ENCODE measurements around the gene C2orf78.
A peak's percentile ranks its signal among the peaks of the same experiment; 100 is the strongest.
"Not testable (repeated sequence)": the region's sequence is repeated elsewhere in the genome, so short reads cannot be mapped to it uniquely, and the experiment has no call there.

The C2orf78 gene, protein sequence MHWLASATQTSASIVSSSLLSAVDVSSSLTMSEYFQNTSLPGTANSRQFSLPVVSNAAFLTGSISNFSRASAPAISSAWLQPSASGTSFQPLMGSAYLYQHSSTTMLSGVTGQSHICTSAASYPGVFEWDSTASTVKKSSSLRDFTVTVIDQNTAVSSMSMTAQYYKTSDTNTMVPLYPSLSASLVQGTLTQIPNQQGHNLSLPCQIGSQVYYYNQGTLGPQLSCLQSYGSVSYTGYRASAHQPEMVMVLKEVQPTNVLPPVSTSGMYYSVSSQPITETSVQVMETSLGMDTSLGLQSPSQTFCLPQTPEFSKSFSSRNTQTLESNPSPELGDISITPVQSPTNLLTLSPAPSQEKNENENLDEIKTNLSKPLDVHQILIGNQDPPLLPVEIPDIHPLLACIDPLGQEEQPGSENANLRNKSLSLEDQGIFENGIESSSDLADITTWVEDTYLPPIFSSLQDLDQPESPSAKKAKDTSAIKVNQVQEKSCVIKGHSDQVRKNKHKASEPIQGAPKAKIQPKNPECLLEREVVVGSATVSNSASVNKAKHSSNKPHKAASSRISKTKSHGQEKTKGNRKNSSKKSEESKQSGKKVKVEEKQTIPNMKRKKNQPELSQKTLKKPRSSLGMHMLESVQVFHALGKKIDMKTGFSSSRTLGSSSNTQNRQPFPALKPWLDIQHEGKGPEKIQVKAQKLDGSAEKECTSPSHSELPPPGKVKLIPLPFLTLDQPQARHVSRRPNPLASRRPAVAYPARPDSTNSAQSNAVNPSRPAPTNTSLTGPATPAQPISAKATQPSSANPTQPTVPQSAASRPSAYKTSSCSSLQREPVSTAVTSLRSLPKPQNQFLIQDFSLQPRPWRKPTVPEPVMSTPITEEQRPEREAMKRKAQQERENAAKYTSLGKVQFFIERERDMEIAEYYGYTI

DNA sequence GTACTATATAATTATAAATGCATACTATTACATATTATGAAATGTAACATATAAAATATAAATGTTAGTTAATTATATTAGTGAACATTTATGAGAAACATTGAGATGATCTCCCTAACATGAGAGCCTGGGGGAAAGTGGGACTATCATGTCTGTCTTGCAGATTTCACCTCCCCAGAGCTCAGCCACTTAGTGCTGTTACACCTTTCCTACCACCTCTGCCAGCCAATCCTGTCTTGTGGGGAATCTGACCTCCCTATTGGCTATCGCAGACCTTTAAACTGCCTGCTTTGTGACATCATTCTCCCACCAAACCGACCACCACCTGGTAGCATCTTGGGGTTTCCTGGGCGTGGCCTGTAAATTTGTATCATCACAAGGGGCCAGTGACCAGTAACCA is at the start of gene C2orf78:
Gene C2orf78, plus strand, starts transcription at position 301 of the 400 bp plus-strand sequence. CDS start 127 bp downstream, outside the sequence.
- H3K4me3 Mint-ChIP-seq, H3K27ac Mint-ChIP-seq, H3K36me3 Mint-ChIP-seq, H3K9me3 Mint-ChIP-seq, H3K27me3 Mint-ChIP-seq, H3K4me1 Mint-ChIP-seq: not testable (repeated sequence)

DNA sequence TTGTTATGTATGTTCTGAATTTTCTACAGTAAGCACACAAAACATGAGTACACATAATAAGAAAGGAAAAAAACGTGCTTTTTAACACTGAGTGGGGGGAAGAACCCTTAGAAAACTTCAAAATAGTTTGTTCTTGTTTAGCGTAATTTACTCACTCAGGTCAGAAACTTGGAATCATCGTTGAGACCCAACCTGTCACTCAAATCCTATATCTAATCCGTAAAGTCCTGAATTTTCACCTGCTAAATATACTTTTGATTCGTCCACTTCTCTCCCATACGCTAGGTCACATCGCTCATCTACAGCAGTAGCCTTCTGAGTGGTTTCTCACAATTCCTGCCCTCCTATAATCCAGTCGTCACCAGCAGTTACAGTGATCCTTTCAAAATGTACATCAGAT is 47.6 kb upstream of the C2orf78 start:
- Mint-ChIP-seq H3K4me1 (peaks cover 21% of the 10 kb centered on the region), H3K36me3 (peaks cover 16% of the 10 kb centered on the region), H3K27me3 (no peaks in the 10 kb centered on the region)

DNA sequence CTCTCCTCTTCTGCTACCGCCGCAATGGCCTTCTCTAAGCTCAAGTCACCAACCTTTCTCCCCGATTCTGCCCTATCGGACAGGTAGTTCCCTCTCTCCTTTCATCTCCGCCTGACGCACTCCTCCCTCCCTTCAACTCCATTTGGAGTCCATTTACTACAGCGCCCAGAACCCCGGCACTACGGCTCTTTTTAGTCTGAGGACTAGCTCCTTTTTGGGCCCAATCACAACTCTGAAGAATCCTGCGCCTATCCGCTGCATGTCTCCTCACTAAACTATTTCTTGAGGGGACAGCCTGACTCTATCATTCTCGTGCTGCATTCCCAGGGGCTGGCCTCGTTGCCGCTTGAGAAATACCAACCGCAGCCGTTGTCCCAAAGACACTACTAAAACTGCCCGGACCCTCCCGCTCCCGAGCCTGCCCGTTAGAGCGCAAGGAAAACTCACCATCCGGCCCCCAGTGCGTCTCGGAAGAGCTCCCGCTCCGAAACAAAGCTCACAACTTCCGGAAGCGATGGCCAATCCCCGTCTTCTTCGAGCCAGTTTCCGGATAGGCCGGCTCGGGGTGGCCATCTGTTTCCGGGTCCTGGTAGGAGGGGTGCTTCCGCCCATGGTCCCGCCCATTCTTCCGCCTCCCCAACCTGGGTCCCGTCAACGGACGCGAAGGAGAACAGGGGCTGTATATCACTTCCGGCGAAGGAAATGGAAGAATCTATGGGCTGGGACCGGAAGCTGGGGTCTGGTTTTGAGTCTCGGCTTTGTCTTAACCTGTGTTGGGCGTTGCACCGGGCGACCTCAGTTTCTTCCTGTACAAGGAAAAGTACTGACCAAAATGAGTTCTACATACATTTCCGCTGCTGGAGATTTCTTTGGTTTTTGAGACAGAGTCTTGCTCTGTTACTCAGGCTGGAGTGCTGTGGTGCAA is 46.9 kb upstream of the C2orf78 start, which contains the start of gene TPRKB:
Gene TPRKB, minus strand, starts transcription at position 491 of the 925 bp plus-strand sequence. CDS start 2,776 bp downstream, outside the sequence.
- Mint-ChIP-seq H3K9me3 (no peaks in the 10 kb centered on the region), H3K27me3 (no peaks in the 10 kb centered on the region), H3K36me3 (peaks cover 18% of the 10 kb centered on the region)

More for the DNA sequence above, 47.6 kb upstream of the C2orf78 start:
- Mint-ChIP-seq H3K9me3 (no peaks in the 10 kb centered on the region), H3K4me3 (peak overlapping the region; percentile 100), H3K27ac (peak overlapping the region; percentile 94)

DNA sequence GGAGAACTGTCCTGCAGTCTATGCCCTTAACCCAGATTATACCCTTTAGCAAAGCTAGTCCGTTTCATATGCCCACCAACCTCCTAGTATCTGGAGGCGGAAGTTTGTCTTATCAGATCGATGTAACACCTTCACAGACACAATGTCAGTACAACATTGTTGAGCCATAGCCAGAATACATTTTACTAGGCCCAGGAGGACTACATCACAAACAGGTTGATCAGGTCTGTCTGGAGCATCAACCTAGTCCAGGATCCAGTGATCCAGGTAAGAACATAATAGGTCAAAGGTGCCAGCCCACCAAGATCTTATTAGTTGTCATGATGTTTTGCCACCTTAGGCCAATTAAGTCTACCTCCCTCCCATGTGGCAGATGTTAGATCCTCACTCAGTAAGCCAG is 44.9 kb upstream of the C2orf78 start:
- H3K27ac Mint-ChIP-seq = no peak overlapping the region
- no peak overlapping the region for H3K4me3 Mint-ChIP-seq
- no peaks in the 10 kb centered on the region for H3K27me3 Mint-ChIP-seq
- peaks cover 21% of the 10 kb centered on the region for H3K4me1 Mint-ChIP-seq
- H3K9me3 Mint-ChIP-seq = no peaks in the 10 kb centered on the region
- H3K36me3 Mint-ChIP-seq = peaks cover 21% of the 10 kb centered on the region

More for the DNA sequence above, 46.9 kb upstream of the C2orf78 start, which contains the start of gene TPRKB:
- peak within 1 kb of the TSS; percentile 100 for H3K4me3 Mint-ChIP-seq
- H3K4me1 Mint-ChIP-seq = peaks cover 21% of the 10 kb centered on the region
- peak within 1 kb of the TSS; percentile 94 for H3K27ac Mint-ChIP-seq

DNA sequence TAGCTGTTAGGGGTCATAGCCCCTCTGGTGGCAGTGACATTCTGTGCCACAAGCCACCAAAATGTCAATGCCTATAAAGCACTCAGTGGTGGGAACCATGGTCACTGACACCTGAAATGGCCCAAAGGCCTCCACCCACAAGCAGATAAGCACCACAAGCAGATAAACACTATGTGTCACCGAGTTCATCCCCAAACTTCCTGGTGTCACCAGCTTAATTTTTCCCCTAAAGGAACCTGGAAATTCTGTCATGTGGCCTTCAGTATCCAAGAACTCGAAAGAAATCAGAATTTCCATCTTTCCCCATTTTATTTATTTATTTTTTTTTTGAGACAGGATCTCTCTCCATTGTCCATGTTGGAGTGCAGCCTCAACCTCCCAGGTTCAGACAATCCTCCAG is 43.2 kb upstream of the C2orf78 start:
- no peaks in the 10 kb centered on the region for H3K27me3 Mint-ChIP-seq
- H3K27ac Mint-ChIP-seq = no peak overlapping the region
- peaks cover 16% of the 10 kb centered on the region for H3K4me1 Mint-ChIP-seq
- H3K36me3 Mint-ChIP-seq = peaks cover 26% of the 10 kb centered on the region
- no peaks in the 10 kb centered on the region for H3K9me3 Mint-ChIP-seq
- H3K4me3 Mint-ChIP-seq = no peak overlapping the region

DNA sequence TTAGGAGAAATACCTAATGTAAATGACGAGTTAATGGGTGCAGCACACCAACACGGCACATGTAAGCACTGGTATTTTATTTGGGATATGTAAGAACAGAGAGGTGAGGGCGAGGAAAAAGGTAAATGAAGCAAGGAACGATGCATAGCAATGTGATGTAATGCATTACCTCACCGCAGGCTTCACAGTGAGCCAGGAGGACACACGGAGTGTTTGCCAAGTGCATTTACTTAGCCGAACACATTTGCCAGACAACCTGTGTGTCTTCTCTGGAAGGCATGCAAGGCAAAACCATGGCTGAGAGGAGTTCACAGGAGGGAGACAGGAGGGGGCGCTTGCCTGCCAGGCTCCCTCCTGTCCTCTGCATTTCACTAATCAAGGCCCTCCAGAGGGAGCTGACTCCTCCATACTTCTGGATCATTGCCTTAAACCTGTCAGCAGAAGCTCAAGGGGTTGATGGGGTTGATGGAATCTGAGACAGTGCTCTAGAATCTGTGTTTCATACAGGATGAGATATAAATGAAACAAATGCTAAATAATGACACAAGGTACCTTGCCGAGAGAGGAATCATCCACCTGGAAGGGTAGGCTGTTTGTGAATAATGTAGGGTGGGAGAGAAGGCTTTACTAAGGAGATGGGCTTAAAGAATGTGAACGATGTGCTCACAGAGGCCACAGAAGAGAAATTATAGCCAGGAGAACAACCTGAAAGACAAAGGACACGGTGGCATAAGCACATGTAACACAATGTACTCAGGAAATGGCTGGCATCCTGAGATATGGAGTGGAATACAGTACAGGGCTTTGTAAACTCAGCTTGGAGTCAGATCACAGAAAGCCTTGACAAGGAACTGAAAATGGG is 37.7 kb upstream of the C2orf78 start:
- Mint-ChIP-seq H3K4me1 (peaks cover 6% of the 10 kb centered on the region), H3K9me3 (no peaks in the 10 kb centered on the region), H3K27me3 (no peaks in the 10 kb centered on the region), H3K27ac (no peak overlapping the region), H3K36me3 (peaks cover 42% of the 10 kb centered on the region), H3K4me3 (no peak overlapping the region)

DNA sequence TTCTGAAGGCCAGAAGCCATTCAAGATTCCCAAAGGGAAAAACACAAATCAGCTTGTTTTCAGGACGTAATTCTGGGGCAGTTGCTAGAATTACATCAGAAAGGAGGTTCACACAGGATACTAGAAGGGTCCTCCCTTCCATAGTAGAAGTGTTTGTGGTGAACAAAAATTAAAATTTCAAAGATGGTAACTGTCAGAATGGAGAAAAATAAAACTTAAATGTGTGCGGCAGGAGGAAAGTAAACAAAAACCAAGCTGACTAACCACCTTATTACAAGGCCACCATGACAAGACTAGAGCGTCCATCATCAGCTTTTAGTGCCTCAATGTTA is 37.1 kb upstream of the C2orf78 start:
- H3K9me3 Mint-ChIP-seq = no peaks in the 10 kb centered on the region
- peaks cover 38% of the 10 kb centered on the region for H3K36me3 Mint-ChIP-seq
- no peak overlapping the region for H3K27ac Mint-ChIP-seq
- no peaks in the 10 kb centered on the region for H3K27me3 Mint-ChIP-seq
- H3K4me1 Mint-ChIP-seq = peaks cover 6% of the 10 kb centered on the region
- no peak overlapping the region for H3K4me3 Mint-ChIP-seq

DNA sequence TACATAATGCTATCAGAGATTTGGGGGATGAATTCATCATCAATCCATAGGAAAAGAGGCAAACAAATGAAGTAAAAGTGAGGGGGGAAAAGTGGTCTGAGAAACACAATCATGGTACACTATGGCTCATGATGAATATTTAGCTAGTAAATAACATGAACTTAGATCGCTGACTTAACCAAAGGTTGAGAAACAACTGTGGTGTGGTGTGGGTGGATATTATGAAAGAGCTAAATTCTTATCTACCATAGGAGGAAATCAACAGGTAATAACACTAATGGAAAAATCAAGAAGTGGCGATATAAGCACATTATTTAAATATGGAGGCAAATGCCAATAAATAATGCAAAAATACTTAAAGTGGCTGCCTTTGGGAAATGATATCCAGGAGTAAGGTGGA is 34.7 kb upstream of the C2orf78 start:
- peaks cover 6% of the 10 kb centered on the region for H3K4me1 Mint-ChIP-seq
- H3K27ac Mint-ChIP-seq = no peak overlapping the region
- no peaks in the 10 kb centered on the region for H3K9me3 Mint-ChIP-seq
- H3K36me3 Mint-ChIP-seq = peaks cover 38% of the 10 kb centered on the region
- H3K4me3 Mint-ChIP-seq = no peak overlapping the region
- H3K27me3 Mint-ChIP-seq = no peaks in the 10 kb centered on the region

DNA sequence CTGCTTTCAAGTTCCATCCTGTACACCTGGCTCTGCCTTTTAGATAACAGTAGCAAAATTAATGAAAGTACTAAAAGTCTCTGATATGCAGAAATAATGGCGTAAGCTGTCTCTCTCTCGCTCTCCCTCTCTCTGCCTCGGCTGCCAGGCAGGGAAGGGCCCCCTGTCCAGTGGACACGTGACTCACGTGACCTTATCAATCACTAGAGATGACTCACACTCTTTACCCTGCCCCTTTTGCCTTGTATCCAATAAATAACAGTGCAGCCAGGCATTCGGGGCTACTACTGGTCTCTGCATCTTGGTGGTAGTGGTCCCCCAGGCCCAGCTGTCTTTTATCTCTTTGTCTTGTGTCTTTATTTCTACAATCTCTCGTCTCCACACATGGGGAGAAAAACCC is 29.7 kb upstream of the C2orf78 start:
- peak overlapping the region; percentile 36 for H3K27ac Mint-ChIP-seq
- H3K36me3 Mint-ChIP-seq = peaks cover 18% of the 10 kb centered on the region
- H3K4me3 Mint-ChIP-seq, H3K27me3 Mint-ChIP-seq, H3K4me1 Mint-ChIP-seq, H3K9me3 Mint-ChIP-seq: not testable (repeated sequence)

DNA sequence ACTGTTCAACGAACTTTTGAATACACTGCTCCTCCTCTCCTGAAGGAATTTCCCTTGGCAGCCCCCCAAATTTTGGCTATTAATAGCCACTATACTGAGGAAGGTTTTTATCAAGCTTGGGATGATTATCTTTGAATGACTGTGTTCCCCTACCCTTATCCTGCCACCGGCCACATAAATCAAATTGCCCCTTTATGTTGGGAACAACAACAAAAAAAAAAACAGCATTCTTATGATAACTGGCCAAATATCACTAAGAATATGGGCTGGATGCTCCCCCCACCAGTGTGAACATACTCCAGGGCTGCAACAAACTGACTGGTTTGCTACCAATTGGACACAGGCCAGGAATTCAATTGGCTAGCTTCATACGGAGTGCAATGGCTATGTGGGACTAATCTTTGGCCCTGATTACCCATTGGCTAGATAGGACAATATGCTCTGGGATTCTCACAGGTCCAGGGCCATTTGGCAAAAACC is 24.7 kb upstream of the C2orf78 start:
- H3K9me3 Mint-ChIP-seq = no peaks in the 10 kb centered on the region
- H3K36me3 Mint-ChIP-seq = peaks cover 10% of the 10 kb centered on the region
- H3K4me3 Mint-ChIP-seq = no peak overlapping the region
- no peaks in the 10 kb centered on the region for H3K27me3 Mint-ChIP-seq
- no peak overlapping the region for H3K27ac Mint-ChIP-seq
- no peaks in the 10 kb centered on the region for H3K4me1 Mint-ChIP-seq

DNA sequence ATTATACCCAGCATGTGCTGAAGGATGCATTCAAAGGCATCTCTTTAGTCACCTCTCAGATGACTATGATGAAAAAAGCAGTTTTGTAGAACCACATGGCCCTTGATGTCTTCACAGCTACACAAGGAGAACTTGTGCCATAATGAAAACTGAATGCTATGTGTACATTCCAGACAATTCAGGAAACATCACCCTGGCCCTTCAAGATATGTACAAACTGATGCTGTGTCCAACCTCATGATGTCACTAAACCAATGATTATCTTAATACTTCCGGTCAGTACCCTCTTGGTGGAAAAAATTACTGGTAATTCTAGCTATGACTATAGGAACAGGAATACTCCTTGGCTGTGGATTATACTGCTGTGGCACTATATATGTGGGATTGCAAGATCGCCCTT is 24.1 kb upstream of the C2orf78 start:
- H3K9me3 Mint-ChIP-seq = no peaks in the 10 kb centered on the region
- H3K36me3 Mint-ChIP-seq = peaks cover 7% of the 10 kb centered on the region
- H3K4me1 Mint-ChIP-seq = no peaks in the 10 kb centered on the region
- no peak overlapping the region for H3K27ac Mint-ChIP-seq
- H3K27me3 Mint-ChIP-seq = no peaks in the 10 kb centered on the region
- no peak overlapping the region for H3K4me3 Mint-ChIP-seq

DNA sequence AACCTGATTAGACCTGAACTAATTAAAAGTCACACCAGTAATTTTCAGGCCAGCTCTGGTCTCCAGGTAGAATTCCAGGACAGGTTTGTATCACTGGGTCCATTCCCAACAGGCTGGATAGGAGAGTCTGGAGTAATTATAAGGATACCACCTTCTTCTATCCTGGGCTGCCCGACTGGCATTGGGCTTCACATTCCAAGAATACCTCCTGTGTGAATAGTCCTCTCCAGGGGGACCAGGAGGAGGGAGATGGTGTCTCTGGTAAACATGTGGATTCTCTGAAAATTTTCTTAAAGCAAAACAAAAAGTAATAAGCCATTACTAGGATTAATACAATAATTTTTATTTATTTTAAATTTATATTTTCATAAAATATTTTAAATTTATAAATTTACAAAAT is 21.4 kb upstream of the C2orf78 start:
- Mint-ChIP-seq H3K36me3 (peaks cover 18% of the 10 kb centered on the region), H3K4me3 (no peak overlapping the region), H3K27ac (no peak overlapping the region), H3K9me3 (no peaks in the 10 kb centered on the region), H3K27me3 (no peaks in the 10 kb centered on the region), H3K4me1 (peaks cover 5% of the 10 kb centered on the region)

DNA sequence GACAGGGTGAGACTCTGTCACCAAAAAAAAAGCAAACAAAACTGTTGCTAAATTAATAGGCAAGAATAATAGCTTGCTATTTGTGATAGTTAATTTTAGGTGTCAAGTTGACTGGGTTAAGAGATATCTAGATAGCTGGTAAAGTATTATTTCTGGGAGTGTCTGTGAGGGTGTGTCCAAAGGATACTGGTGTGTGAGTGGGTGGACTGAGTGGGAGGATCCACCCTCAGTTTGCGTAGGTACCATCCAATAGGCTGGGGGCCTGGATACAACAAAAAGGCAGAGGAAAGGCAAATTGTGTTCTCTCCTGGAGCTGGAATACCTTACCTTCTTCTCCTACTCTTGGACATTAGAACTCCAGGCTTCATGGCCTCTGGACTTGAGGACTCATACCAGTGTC is 19.0 kb upstream of the C2orf78 start:
- H3K27me3 Mint-ChIP-seq = no peaks in the 10 kb centered on the region
- H3K4me1 Mint-ChIP-seq = peaks cover 18% of the 10 kb centered on the region
- no peak overlapping the region for H3K4me3 Mint-ChIP-seq
- H3K9me3 Mint-ChIP-seq = no peaks in the 10 kb centered on the region
- no peak overlapping the region for H3K27ac Mint-ChIP-seq
- peaks cover 28% of the 10 kb centered on the region for H3K36me3 Mint-ChIP-seq

DNA sequence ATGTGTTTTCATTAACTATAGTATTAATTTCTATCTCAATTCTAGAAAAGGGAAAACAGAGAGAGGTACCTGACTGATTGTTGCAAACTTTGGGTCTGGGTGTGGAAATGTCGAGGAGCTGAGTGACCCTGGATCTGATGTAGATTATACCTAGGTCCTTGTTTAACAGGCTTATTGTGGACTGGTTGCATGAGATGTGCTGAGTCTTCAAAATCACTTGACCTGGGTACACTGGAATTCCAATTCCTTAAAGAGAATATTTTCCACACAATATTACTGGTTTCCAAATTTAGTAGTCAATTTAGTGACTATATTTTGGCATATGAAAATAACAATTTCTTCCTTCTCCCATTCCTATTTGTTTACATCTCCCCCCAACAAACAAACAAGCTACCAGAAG is 17.6 kb upstream of the C2orf78 start:
- Mint-ChIP-seq H3K36me3 (peaks cover 30% of the 10 kb centered on the region), H3K4me1 (peaks cover 27% of the 10 kb centered on the region), H3K27me3 (no peaks in the 10 kb centered on the region), H3K9me3 (no peaks in the 10 kb centered on the region), H3K4me3 (no peak overlapping the region), H3K27ac (no peak overlapping the region)
